GM12865 (cell line): ENCODE measurements around the gene PEX14.

Source experiments
- DNase-seq: peaks from one replicate; pipeline ENCODE4 v3.0.0; 2010; ENCODE audit warnings: low read depth
- H3K4me3 ChIP-seq: 2 replicates; pipeline ENCODE4 v1.5.1; 2011; ENCODE audit warnings: mild to moderate bottlenecking, low read depth, low read length, control low read depth
- TF ChIP-seq, protein P1 (sequence below): IDR thresholded peaks from 2 replicates; pipeline ENCODE4 v1.5.1; 2011; ENCODE audit warnings: low read length, control low read depth, low read depth, inconsistent platforms; ENCODE audit not compliant: insufficient read depth; ENCODE audit errors: missing control alignments

PEX14 gene

GRCh38 chr1:10484521-10484920 lies 9.8 kb downstream of the PEX14 start:
- TF ChIP-seq, protein P1, sequence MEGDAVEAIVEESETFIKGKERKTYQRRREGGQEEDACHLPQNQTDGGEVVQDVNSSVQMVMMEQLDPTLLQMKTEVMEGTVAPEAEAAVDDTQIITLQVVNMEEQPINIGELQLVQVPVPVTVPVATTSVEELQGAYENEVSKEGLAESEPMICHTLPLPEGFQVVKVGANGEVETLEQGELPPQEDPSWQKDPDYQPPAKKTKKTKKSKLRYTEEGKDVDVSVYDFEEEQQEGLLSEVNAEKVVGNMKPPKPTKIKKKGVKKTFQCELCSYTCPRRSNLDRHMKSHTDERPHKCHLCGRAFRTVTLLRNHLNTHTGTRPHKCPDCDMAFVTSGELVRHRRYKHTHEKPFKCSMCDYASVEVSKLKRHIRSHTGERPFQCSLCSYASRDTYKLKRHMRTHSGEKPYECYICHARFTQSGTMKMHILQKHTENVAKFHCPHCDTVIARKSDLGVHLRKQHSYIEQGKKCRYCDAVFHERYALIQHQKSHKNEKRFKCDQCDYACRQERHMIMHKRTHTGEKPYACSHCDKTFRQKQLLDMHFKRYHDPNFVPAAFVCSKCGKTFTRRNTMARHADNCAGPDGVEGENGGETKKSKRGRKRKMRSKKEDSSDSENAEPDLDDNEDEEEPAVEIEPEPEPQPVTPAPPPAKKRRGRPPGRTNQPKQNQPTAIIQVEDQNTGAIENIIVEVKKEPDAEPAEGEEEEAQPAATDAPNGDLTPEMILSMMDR, result no peak
- DNase-seq, result no peak
- no peak overlapping the region for H3K4me3 ChIP-seq

DNA sequence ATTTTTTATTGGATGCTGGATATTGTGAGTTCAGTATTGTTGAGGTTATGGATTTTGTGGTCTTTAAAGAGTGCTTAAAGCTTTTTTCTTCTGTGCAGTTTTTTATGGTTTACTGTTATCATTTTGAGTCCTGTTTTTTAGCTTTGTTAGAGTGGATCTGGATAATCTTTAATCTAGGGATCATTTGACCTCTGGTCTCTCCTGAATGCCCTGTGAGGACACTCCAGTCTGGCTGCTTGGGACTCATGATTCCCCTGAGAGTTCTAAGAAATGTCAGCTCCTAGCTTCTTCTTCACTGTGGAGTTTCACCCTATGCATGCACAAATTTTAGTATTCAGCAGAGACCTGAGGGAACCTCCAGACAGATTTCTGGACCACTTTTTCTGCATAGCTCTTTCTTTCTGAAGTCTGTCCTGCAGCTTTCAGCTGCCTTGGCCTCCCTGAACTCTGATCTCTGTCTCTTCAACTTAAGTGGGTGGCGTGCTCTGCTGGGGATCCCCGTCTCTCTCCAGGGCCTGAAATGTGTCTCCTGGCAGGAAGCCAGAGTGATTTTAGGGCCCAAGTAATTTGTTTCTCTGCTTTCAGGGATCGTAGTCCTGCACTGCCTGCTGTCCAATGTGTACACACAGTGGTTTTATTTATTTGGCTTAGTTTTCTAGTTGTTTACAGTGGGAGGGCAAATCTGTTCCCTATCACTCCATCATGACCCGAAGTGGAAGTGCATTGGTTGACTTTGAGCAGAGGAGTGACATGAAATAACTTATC lies 14.7 kb downstream of the PEX14 start:
- TF ChIP-seq, protein P1, result no peak
- peak; percentile 42 for DNase-seq
- H3K4me3 ChIP-seq, result no peak overlapping the region

- no peak for DNase-seq
- TF ChIP-seq, protein P1, result no peak
- no peak overlapping the region for H3K4me3 ChIP-seq
Measured at GRCh38 chr1:10490286-10490970, 15.7 kb downstream of the PEX14 start.

DNA sequence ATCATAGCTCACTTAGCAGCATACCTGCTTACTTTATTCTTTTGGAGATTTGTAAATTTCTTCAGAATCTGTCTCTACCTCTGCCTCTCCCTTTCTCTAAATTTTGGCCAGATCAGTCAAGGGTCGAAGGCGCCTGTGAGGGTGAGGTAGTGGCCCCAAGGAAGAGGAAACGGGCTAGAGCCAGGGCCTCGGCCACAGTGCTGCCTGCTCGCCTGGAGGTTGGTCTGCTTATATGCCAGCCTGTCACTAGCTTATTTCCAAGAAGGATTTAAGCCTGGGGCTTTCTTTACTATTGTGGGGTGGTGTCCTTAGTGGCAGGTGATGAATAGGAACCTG lies 19.6 kb downstream of the PEX14 start:
- no peak overlapping the region for H3K4me3 ChIP-seq
- DNase-seq, result no peak
- TF ChIP-seq, protein P1, result no peak

DNA sequence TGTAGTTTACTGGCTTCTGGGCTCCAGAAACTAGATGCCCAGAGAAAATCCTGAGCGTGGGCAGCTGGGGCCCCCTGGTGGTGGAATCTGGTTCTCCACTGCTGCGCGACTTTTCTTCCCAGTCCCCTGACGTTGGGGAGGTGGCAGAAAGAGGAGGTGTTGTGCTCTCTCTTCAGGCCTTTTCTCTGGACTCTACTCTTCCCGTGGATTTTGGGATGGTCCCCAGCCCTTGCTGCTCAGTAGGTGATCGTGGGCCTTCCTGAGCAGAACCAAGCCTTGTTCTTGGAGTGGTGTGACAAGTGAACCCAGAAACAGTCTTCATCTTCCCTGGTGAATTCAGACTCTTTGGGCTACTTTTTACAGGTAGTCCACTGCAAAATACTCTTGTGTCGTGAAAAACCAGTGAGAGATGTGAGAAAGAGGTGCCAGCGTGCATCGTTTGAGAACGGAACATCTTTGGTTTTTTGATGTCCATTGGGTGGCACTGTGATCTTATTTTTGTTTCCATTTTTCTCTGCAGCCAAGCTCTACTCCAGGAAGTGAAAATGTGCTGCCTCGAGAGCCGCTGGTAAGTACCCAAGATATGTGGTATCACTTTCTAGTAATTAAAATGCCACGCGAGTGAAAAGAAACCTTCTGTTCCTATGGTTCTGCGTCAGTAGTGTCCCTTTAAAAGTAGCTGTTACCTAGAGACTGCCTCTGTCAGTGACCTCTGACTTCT lies 20.2 kb downstream of the PEX14 start:
- H3K4me3 ChIP-seq, result peak overlapping the region; percentile 35
- DNase-seq, result peak; percentile 93
- TF ChIP-seq, protein P1, result peak; percentile 91

DNA sequence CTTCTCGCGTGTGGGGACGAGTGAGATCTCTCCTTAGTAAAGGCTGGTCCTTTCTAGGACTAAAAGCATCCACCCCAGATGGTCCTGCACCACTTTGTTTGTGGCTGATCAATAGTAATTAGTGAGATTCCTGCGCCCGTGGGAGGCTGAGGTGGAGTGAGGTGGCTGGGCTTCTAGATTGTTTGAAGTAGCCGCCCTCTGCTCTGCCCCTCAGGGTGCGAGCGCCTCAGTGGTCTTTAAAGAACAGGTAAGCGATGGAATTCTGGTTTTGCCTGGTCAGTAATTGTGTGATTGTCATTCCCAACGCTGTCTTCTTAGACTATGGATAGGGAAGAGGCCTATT lies 20.7 kb downstream of the PEX14 start:
- DNase-seq, result no peak
- peak overlapping the region; percentile 32 for H3K4me3 ChIP-seq
- TF ChIP-seq, protein P1, result no peak

DNA sequence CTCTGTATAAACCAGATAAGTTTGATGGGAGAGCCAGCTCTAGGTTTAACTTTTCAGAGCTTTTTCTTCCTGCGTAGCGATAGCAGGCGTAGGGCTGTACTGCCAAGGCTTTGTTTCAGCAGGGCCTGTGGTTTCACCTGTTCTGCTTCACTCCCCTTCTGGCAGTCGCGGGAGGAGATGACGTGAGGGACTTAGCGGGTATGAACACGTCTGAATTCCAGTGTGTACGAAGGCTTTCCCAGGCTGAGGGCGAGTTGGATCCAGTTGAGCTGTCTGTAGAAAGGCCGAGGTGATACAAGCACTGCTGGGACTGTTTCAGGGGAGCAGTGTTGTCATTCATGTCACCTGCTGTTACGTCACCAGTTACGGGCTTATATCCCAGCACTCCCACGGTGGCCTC lies 21.2 kb downstream of the PEX14 start:
- TF ChIP-seq, protein P1, result no peak
- H3K4me3 ChIP-seq, result no peak overlapping the region
- DNase-seq, result peak; percentile 31
